Measurements from ENCODE around the gene CIAO2B.

CIAO2B gene

DNA sequence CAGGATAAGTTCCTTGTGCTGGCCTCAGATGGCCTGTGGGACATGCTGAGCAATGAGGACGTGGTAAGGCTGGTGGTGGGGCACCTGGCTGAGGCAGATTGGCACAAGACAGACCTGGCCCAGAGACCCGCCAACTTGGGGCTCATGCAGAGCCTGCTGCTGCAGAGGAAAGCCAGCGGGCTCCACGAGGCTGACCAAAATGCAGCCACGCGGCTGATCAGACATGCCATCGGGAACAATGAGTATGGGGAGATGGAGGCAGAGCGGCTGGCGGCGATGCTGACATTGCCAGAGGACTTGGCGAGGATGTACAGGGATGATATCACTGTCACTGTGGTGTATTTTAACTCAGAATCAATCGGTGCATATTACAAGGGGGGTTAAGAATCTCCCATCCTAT, 48.7 kb downstream of the CIAO2B start:
- DNase-seq (ENCODE audit: low read depth in 1 of 2, low spot score in 1 of 2), result no peak
- Histone ChIP-seq H3K4me3 (replicated peaks; ENCODE audit: insufficient read depth, low read length) (no peak overlapping the region), H3K27ac (replicated peaks) (no peak overlapping the region), H3K27me3 (ENCODE audit: insufficient read depth, poor library complexity, severe bottlenecking) (no peaks in the 10 kb centered on the region)
- TF ChIP-seq, protein P1, sequence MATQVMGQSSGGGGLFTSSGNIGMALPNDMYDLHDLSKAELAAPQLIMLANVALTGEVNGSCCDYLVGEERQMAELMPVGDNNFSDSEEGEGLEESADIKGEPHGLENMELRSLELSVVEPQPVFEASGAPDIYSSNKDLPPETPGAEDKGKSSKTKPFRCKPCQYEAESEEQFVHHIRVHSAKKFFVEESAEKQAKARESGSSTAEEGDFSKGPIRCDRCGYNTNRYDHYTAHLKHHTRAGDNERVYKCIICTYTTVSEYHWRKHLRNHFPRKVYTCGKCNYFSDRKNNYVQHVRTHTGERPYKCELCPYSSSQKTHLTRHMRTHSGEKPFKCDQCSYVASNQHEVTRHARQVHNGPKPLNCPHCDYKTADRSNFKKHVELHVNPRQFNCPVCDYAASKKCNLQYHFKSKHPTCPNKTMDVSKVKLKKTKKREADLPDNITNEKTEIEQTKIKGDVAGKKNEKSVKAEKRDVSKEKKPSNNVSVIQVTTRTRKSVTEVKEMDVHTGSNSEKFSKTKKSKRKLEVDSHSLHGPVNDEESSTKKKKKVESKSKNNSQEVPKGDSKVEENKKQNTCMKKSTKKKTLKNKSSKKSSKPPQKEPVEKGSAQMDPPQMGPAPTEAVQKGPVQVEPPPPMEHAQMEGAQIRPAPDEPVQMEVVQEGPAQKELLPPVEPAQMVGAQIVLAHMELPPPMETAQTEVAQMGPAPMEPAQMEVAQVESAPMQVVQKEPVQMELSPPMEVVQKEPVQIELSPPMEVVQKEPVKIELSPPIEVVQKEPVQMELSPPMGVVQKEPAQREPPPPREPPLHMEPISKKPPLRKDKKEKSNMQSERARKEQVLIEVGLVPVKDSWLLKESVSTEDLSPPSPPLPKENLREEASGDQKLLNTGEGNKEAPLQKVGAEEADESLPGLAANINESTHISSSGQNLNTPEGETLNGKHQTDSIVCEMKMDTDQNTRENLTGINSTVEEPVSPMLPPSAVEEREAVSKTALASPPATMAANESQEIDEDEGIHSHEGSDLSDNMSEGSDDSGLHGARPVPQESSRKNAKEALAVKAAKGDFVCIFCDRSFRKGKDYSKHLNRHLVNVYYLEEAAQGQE (IDR thresholded peaks at IDR 0.05; ENCODE audit: insufficient replicate concordance, low read depth), result no peak
- TF ChIP-seq, protein P2, sequence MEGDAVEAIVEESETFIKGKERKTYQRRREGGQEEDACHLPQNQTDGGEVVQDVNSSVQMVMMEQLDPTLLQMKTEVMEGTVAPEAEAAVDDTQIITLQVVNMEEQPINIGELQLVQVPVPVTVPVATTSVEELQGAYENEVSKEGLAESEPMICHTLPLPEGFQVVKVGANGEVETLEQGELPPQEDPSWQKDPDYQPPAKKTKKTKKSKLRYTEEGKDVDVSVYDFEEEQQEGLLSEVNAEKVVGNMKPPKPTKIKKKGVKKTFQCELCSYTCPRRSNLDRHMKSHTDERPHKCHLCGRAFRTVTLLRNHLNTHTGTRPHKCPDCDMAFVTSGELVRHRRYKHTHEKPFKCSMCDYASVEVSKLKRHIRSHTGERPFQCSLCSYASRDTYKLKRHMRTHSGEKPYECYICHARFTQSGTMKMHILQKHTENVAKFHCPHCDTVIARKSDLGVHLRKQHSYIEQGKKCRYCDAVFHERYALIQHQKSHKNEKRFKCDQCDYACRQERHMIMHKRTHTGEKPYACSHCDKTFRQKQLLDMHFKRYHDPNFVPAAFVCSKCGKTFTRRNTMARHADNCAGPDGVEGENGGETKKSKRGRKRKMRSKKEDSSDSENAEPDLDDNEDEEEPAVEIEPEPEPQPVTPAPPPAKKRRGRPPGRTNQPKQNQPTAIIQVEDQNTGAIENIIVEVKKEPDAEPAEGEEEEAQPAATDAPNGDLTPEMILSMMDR (IDR thresholded peaks at IDR 0.05; ENCODE audit: insufficient read depth, low read length), result no peak
- no peak for TF ChIP-seq GABPA (IDR thresholded peaks at IDR 0.05; ENCODE audit: low read depth)
- no peak for TF ChIP-seq POLR2AphosphoS5 (IDR thresholded peaks at IDR 0.05; ENCODE audit: low read depth)
- TF ChIP-seq SPI1 (IDR thresholded peaks at IDR 0.05; ENCODE audit: borderline replicate concordance, low read depth), result no peak

- TF ChIP-seq SPI1 (IDR thresholded peaks at IDR 0.05; ENCODE audit: borderline replicate concordance, low read depth), result no peak
- no peak for TF ChIP-seq POLR2AphosphoS5 (IDR thresholded peaks at IDR 0.05; ENCODE audit: low read depth)
- TF ChIP-seq, protein P1 (IDR thresholded peaks at IDR 0.05; ENCODE audit: insufficient replicate concordance, low read depth), result no peak
- no peak for TF ChIP-seq GABPA (IDR thresholded peaks at IDR 0.05; ENCODE audit: low read depth)
- TF ChIP-seq, protein P2 (IDR thresholded peaks at IDR 0.05; ENCODE audit: insufficient read depth, low read length), result no peak
- no peak for DNase-seq (ENCODE audit: low read depth in 1 of 2, low spot score in 1 of 2)
- no peak overlapping the region for H3K27ac ChIP-seq (replicated peaks)
- no peaks in the 10 kb centered on the region for H3K27me3 ChIP-seq (ENCODE audit: insufficient read depth, poor library complexity, severe bottlenecking)
- H3K4me3 ChIP-seq (replicated peaks; ENCODE audit: insufficient read depth, low read length), result no peak overlapping the region
Measured at GRCh38 chr16:66882702-66883101, 51.5 kb downstream of the CIAO2B start.
